ENCODE data around the gene P3H2.
"Not testable (repeated sequence)": the region's sequence is repeated elsewhere in the genome, so short reads cannot be mapped to it uniquely, and the experiment has no call there.

Gene P3H2

DNA sequence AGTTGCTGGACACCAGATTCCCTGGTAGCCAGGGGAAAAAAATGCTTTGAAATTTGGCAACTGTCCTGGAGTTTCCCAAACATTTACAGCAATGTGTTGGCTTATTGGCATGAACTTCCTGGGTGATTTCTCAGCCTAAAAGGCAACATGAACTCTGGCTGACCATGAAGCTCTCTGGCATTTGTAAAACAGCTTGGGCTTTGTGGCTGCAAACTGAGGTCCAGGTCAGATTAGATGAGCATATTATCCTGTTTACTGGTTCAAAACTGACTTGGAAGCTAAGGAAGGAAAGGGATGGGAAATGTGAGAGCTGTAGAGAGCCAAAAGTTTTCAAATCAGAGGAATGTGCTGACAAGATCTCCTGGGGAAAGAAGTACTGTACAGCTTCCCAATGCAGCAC is 139.0 kb downstream of the P3H2 start:
- DNase-seq = no peak

DNA sequence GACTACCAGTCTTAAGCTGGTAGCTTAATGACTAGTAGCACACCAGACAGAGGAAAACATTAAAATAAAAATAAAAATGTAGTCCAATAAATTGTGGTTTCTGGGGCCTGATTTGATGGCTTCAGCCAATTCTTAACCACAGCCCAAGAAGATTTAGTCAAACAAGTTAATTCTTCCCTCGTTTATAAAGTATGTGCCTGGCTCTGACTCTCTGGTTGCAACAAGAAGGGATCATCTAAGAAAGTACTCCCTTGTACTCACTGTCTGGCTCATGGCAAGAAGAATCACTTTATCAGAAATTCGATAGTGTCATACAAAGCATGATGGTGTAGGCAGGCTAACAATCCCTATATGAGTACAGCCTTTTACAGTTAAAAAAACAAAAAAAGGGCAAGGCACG is 141.9 kb downstream of the P3H2 start:
- DNase-seq = no peak

DNA sequence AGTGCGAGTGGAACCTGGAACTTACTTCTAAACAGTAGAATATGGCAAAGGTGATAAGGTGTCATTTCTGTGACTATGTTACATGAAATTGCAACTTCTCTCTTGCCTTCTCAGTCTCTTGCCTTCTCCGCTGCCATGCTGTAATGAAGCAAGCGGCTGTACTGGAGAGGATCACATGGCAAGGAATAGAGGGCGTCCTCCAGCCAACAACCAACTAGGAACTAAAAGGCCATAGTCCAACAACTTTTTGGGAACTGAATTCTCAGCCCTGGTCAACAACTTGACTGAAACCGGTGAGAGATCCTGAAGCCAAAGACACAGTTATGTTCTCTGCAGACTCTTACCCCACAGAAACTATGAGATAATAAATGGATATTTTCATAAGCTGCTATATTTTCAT is 143.5 kb downstream of the P3H2 start:
- DNase-seq = no peak

DNA sequence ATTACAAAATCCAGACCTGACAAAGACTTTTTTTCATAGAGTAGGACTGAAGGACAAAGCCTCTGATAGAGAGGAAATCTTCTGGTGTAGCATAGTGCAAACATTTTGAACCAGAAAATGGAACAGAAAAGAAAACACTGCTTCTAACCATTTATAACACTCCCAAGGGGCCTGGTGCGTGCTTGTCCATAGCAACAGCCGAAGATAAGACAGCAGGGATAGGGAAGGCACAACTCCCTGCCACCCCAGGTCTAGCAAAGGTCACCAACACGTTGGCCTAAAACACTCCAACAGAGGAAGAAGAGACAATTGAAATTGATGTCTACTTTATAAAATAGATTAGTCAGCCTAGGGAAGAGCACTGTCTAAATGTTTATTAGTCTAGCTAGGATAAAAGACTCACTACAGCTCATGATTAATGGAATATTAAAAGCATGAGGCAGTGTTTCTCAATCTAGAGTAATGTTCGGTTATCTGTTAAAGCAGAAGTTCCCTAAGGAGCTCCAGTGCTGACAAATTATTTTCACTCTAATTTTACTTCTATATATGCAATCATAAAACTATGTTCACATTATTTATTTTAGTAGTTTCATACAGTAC is 145.2 kb downstream of the P3H2 start:
- no peak for DNase-seq

DNA sequence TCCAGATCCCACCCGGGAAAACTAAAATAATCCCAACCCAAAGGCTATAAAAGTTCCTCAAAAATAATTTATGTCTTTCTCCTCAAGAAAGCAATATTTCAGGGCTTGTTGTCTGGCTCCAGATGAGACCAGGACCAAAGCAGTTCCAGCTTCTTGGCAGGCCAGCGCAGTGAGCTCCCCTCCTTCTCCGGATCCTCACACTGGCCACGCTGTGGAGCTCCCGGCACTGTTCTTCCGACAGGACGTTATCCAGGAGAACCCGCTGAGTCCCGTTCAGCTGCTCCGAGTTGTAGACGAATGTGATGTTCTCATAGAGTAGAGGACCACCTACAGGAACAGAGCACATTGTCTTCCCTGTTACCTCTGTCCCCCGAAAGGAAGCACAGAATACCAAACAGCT is 146.3 kb downstream of the P3H2 start:
- DNase-seq = no peak

DNA sequence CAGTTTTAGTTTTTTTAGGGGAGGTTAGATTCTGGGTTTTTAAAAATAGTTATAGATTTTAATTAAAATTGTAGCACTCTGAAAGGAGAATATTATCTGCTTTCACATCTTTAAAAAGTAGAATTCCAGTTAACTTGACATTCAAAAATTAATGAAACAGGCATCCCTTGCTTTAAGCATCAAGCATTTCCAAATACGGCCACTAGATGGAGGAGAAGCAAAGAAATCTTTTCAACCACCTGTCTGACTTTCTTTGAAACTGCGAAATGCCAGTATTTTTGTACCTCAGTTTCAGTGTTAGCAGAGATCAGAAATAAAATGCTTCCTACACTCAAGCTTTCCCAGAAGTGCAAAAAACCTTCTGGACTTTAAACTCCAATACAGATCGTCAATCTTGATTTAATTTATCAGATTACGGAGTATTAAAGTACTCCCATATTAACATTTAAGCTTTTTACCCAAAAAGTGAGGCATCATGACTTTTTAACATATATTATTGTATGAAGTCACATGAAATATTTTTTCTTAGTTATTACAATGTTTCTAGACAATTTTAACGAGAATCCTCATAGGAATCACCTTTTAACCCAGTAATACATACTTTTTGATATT is 153.3 kb downstream of the P3H2 start:
- DNase-seq = no peak

DNA sequence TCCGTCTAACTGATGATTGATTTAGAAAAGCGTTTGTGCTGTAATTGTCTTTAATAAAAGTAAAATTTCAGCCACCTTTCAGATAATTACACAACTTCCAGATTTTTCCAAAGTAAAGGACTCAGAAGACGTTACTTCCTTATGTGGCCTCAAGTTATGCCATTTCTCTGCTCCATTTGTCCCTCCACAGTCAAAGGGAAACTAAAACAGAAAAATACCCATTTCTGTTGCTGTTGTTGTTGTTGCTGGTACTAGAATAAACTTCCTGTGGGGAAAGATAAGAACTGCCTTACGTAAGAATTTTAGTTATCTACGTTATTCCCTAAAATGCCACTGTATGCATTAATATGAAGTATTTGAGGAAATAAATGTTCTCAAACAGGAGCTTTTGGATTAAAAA is 153.9 kb downstream of the P3H2 start:
- DNase-seq = no peak

DNA sequence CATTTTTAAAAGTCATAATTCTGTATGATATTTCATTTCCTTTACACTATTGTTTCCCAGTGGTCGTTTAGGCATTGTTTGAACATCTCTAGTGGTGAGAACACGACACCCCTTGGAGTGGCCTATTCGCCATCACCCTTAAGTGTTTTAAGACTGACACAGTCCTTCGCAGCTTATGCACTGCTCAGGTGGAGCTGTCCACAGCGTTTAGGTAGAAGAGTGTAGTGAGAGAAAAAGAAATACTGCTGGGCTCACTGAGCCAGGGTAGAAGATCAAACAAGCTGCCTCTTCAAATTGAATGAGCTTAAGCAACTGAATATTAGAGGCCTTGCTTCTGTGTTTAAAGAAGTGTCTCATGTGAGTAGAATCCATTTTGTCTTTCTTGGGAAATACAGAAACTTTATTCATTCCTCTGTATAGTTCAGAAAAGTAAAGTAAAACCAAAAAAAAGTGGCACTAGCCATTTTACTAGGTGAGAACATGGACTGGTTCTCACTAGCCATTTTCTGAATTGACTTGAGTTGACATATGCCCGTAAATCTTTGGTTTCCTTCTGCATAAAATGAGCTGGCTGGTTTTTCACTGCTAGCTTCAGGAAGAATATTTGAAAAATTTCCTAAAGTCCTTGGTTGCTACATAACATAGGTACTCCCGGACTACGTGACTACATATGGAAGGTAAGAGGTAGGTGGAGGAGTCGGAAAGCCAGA is 155.9 kb downstream of the P3H2 start:
- DNase-seq = no peak

DNA sequence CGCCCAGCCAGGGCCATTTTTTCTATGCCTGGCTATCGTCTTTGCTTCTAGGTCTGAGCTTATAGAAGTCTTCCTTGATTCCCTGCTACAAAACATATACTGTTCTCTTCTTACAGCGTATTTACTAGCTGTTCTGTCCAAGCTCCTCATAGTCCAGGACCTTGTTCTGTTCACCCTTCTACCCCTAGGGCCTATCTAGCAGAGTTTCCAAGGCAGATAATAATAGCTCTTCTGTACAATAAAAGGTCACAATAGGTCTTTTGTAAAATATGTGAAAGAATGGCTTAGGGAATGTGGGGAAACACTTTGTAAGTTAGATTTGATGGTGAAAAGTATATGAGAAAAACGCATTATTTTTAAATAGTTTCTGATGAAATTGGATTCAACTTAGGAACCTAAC is 158.2 kb downstream of the P3H2 start:
- DNase-seq = no peak

DNA sequence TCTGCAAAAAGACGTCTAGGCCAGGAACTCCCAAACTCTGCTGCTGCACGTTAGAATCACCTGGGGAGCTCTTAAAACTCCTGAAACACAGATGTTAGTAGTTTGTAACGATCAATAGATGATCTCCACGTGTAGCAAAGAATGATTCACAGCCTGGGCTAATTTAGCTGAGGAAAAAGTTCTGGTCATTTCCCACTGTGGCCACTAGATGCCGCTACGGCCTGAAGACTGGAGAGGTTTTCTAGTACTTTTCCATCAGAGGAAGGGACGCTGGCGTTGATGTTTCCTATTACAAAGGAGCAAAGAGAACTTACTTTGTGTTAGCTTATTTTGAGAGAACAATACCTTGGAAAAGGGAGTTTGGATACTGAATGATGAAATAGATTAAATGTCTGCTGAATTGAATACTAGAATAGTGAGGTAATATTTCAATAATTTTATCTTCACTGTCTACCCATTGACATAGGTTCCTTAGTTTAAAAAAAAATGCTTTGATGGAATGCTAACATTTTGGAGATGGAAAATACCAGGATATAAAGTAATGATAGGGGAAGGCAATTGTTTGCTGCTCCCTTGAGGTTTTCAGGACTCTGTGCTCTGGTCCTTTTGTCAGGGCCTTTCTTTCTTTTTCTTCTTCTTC is 159.1 kb downstream of the P3H2 start:
- DNase-seq = peak; percentile 51

DNA sequence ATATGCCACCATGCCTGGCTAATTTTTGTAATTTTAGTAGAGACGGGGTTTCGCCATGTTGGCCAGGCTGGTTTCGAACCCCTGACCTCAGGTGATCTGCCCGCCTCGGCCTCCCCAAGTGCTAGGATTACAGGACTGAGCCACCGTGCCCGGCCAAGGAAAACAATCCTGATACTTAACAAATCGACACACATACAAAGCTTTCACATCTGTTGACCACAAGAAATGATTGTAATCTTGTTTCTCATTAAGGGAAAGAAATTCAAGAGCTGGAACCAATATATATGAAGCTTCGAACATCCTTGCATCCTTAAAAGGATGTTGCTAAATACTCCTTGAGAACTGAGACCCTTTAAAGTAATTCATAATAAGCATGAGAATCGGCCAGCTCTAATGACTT is 159.6 kb downstream of the P3H2 start:
- DNase-seq = not testable (repeated sequence)

DNA sequence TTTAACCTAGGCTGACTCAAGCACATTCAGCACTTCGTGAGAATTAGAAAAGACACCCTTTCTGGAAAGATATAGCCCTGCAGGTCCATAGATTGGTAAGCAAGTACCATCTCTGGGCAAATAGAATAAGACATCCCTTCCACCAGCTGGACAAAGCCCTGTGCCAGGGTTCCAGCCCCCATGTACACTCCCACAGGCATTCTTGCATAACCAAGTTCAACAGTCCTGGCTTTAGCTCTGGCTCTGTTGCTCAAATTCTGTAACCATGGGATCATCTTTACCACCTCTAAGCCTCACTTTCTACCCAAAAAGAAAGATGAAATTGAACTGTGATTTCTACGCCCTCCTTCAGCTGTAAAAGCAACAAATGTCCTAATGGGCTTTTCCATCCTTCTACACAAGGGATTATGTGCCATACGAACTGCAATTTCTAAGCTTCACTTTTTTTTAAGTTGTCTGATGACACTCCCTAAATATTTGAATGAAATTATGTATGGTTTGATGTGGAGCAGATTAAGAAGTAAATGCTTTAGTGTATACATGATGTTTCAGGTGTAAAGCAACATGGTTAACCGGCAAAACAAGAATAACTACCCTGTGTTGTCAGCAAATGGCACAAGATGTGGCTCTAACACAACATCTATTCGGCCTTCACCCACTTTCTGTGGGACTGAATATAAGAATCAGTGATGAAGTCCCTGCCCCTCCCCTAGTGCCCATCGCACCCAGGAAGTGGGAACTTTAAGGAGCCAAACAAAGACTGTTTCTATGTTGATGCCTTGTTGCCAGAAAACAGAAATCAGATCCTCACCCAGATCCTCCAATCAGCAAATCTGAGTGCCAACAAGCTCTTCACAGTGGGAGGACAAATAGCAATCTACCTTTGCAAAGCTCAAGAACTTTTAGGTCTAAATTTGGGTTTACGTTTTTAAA is 165.7 kb downstream of the P3H2 start:
- no peak for DNase-seq

DNA sequence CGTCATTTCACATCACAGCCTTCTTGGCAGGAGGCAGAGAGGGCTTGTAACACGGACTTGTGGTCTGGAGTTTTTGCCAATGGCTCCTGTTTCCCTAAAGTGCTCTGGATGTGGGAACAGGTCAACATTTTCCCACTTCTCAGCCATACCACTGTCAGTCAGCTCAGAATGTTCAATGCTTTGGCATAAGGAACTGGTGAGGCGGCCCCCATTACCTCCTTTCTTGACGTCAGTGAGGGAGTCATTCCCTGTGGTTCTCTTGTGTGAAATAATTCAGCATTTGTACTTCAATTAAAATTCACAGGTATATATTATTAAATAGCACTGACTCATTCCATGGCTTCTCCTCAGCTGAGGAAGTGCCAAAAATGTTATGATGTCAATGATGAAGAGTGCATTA is 167.1 kb downstream of the P3H2 start:
- no peak for DNase-seq

DNA sequence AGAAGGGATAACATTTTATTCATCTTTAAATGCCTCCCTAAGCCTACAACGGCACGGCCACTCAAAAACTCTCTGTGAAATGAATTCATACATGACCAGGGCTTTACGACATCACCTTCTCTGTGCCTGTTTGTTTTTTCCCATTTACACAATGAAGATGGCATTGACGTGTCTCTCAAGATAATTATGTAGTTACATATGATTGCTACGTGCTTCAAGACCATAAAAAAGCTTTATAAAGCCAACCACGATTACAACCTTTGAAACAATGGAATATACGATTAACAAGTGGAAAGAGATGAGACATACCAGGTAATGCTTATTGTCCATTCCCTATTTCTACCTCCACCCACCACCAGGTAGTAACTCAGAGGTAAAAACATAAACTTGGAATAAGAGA is 168.4 kb downstream of the P3H2 start:
- DNase-seq = no peak

DNA sequence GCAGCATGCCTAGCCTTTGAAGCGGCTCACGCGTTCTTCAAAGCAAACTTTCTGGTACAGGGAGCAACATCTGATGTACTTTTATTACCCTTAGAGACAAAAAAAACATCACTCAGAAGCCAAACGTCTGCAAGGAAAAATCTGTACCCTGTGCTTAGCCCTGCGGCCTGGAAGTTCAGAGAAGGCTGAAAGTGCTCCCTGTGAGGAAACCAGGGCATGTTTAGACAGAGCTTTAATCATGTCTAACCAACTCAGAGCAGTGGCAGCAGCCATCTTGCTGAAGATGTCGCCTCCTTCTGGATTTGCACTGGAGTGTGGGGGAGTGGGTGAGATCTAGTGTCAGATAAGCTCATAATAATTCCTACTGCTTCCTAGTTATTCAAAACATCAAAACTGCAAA is 170.4 kb downstream of the P3H2 start:
- no peak for DNase-seq

DNA sequence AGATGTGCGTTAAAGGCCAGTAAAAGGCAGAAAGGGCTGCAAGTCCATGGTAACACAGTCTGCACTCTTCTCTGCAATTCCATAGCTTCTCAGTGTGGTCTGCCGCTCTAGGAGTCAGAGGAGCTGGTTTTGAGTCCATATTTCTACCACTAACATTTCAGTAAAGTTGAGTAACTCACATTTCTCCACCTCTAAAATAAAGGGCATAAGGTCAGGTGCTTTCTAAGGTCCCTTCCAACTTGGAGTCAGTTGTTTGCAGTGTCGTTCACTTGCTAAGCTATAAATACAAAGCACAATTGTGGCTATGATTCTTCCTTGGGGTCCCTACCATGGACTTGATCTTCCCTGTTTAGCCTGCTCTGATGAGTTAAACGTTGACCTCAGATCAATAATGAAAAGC is 171.1 kb downstream of the P3H2 start:
- DNase-seq = no peak

DNA sequence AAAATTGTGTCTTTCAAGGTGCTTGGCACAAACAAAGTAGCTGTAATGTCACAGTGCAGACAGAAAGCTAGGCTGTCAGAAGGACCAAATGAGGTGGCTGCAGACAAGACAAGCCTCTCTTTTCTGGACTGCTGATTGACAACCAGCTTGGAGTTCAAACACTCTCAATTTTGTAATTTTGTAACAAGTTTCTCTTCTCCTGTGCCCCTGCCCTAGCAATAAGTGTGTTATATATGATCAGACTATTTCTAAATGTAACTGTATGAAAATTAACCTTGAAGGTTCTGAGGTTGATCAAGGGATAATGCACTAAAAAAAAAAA is 172.0 kb downstream of the P3H2 start:
- DNase-seq = no peak

DNA sequence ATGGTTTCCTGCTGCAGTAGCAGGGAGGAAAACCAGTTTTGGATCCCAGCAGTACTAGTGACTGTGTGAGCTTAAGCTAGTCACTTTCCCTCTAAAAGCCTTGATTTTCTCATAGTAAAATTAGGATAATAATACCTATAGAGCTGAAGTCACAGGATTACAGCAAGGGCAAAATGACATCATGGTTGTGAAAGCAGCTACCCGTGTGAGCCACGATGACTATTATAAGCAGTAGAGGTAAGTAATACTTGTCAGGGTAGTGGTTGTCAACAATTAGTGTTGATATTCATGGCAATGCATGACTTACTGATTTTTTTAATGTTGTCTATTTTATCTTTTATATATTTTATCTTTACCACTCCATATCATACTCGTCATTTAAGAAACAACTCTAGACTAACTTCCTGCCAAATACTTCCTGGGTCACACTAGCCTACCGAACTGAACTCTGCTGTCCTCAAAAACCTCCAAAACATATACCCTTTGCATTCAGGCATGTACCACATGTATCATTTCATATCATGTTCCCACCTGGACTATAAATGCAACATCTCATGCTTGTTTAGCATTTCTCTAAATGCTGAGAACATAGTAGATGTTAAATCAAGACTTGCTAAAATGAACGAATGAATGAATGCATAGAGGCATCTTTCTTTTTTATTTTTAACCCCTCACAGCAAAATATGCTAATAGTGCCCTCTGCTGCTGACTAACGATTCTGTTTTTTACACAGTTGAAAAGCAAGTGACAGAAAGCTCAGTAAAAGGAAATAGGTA is 172.6 kb downstream of the P3H2 start:
- DNase-seq = no peak

DNA sequence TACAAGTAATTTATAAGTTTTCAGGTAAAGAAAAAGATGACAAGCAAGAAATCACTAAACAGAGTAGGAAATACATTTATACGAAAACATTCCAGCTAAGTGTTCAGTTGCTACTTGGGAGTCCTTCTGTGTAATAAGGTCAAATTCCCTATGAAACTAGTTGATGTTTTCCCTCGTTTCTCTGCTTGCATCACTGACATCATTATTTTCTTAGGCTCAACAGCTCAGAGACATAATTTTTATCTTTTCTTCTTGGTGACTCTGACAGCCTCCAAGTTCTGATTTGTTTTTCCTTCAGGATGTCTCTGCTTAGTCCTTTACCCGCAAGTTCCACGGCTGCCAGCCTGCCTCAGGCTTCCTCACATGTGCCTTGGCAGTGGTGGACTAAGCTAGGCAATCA is 173.6 kb downstream of the P3H2 start:
- DNase-seq = no peak

DNA sequence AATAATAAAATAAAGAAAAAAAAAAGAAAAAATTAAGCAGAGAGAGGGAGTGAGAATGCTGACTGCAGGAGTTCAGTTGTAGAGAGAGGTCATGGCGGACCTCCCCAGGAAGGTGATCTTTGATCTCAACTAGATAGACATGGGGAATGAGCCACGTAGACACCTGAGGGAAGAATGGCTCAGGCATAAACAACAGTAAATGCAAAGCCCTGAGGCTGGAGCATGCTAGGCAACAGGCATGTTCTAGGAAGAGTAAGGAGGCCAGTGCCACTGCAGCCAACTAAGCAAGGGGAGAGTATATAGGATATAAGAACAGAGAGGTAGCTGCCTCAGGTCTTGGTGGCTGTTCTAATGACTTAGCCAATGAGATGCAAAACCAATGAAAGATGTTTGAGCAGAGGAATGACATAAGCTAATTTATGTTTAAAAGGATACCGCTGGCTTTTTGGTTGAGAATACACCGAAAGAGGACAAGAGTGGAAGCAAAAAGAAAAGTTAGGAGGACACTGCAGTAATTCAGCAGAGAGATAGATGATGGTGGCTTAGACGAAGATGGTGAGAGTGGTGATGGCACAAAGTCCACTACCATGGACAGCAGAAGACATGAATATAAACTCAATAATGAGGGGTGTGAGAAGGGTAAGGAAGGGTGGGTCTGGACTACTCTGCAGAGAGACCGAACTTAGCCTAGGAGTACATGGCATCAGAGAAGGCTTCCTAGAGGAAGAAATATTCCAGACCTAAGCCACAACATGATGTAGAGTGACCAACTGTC is 174.6 kb downstream of the P3H2 start:
- DNase-seq = no peak
